DOHH2 (cell line): ENCODE results near the gene SCIN.

Experiments used
- H3F3A ChIP-seq: fragments of 200-600 bp; sonication (generic), shearing (Covaris generic); 2 replicates; pipeline ENCODE4 v1.6.0; 2016; ENCODE audit warnings: antibody characterized with exemption, mild to moderate bottlenecking; ENCODE audit not compliant: control insufficient read depth, insufficient read depth
- H3K27ac ChIP-seq: fragments of 200-600 bp; sonication (generic); 2 replicates; pipeline ENCODE4 v1.5.1; 2014; ENCODE audit warnings: low read depth, mild to moderate bottlenecking, low read length, moderate library complexity
- H3K27me3 ChIP-seq: fragments of 200-600 bp; sonication (generic); 2 replicates; pipeline ENCODE4 v1.6.1; 2014; ENCODE audit warnings: mild to moderate bottlenecking, low read length, mixed read lengths; ENCODE audit not compliant: control insufficient read depth
- H3K36me3 ChIP-seq: fragments of 200-600 bp; sonication (generic); 2 replicates; pipeline ENCODE4 v1.6.1; 2014; ENCODE audit warnings: mild to moderate bottlenecking, low read length, moderate library complexity, mixed read lengths; ENCODE audit not compliant: control insufficient read depth
- H3K4me1 ChIP-seq: fragments of 200-600 bp; sonication (generic); 2 replicates; pipeline ENCODE4 v1.6.1; 2014; ENCODE audit warnings: mild to moderate bottlenecking, low read length, mixed read lengths; ENCODE audit not compliant: control insufficient read depth
- H3K4me2 ChIP-seq: fragments of 200-600 bp; sonication (generic); 2 replicates; pipeline ENCODE4 v1.6.0; 2014; ENCODE audit warnings: mild to moderate bottlenecking, low read length, moderate library complexity
- H3K4me3 ChIP-seq: fragments of 200-600 bp; sonication (generic); 2 replicates; pipeline ENCODE4 v1.5.1; 2014; ENCODE audit warnings: mild to moderate bottlenecking, low read length, mixed read lengths
- H3K79me2 ChIP-seq: fragments of 200-600 bp; sonication (generic); 2 replicates; pipeline ENCODE4 v1.6.1; 2014; ENCODE audit warnings: mild to moderate bottlenecking, low read length, mixed read lengths; ENCODE audit not compliant: control insufficient read depth
- H3K9me2 ChIP-seq: fragments of 200-600 bp; sonication (generic); replicated peaks from 2 replicates; pipeline ENCODE4 v1.6.1; 2014; ENCODE audit warnings: mild to moderate bottlenecking, low read length, mixed read lengths; ENCODE audit not compliant: control insufficient read depth
- H3K9me3 ChIP-seq: fragments of 200-600 bp; sonication (generic); 2 replicates; pipeline ENCODE4 v1.6.1; 2014; ENCODE audit warnings: antibody characterized with exemption, low read length, mixed read lengths; ENCODE audit not compliant: control insufficient read depth, insufficient read depth
- H4K20me1 ChIP-seq: fragments of 200-600 bp; sonication (generic); 2 replicates; pipeline ENCODE4 v1.6.0; 2014; ENCODE audit warnings: low read depth, mild to moderate bottlenecking, antibody characterized with exemption, low read length, moderate library complexity; ENCODE audit not compliant: control insufficient read depth, insufficient read depth
- EZH2phosphoT487 ChIP-seq: fragments of 200-600 bp; sonication (generic); IDR thresholded peaks from 2 replicates; pipeline ENCODE4 v1.6.1; 2017; ENCODE audit warnings: borderline replicate concordance, mild to moderate bottlenecking, antibody characterized with exemption, low read length, moderate library complexity, mixed read lengths
- TF ChIP-seq, protein P1 (sequence below): fragments of 200-600 bp; sonication (generic); IDR thresholded peaks from one replicate; pipeline ENCODE4 v1.5.1; 2014; ENCODE audit warnings: antibody characterized with exemption, mild to moderate bottlenecking, low read depth, low read length; ENCODE audit not compliant: poor library complexity, severe bottlenecking

Gene SCIN

DNA sequence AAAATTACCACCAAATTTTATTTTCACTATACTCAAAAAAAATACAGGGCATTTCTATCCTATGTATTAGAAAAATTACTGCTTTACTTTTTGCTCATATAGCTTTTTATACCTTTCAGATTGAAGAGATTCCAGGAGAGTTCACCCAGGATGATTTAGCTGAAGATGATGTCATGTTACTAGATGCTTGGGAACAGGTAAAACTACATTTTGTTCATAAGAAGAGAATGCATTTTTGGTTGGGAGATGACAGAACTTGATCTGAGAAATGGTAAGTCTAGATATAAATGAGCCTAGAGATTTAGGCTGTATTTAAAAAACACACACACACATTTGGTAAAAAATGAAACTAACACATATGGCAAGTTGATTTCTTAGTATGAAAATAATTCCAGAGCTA is 78.8 kb downstream of the SCIN start:
- Histone ChIP-seq H4K20me1 (no peaks in the 10 kb centered on the region), H3K27ac (no peak overlapping the region), H3K9me3 (no peaks in the 10 kb centered on the region), H3K79me2 (no peaks in the 10 kb centered on the region), H3K36me3 (no peaks in the 10 kb centered on the region), H3K4me3 (no peak overlapping the region), H3F3A (no peaks in the 10 kb centered on the region), H3K27me3 (no peaks in the 10 kb centered on the region), H3K9me2 (no peaks in the 10 kb centered on the region), H3K4me1 (no peaks in the 10 kb centered on the region), H3K4me2 (no peak overlapping the region)
- TF ChIP-seq, protein P1, sequence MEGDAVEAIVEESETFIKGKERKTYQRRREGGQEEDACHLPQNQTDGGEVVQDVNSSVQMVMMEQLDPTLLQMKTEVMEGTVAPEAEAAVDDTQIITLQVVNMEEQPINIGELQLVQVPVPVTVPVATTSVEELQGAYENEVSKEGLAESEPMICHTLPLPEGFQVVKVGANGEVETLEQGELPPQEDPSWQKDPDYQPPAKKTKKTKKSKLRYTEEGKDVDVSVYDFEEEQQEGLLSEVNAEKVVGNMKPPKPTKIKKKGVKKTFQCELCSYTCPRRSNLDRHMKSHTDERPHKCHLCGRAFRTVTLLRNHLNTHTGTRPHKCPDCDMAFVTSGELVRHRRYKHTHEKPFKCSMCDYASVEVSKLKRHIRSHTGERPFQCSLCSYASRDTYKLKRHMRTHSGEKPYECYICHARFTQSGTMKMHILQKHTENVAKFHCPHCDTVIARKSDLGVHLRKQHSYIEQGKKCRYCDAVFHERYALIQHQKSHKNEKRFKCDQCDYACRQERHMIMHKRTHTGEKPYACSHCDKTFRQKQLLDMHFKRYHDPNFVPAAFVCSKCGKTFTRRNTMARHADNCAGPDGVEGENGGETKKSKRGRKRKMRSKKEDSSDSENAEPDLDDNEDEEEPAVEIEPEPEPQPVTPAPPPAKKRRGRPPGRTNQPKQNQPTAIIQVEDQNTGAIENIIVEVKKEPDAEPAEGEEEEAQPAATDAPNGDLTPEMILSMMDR = no peak
- TF ChIP-seq EZH2phosphoT487 = no peak

DNA sequence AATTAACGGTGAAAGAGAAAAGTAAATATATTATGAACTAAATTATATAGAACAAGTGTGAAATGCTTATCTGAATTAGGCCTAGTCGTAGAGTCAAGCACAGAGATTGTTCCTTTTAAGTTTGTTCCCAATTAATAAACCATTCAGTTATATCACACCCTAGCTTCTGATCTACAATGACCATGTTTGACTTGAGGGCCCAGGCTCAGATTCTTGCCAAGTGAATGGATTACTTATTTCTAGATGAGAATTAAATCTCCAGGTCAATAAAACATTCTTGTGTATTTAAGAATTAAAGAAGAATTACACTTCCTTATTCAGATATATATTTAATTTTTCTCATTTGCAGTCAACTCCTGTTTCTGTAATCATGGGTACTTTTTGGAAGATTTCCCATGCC is 79.6 kb downstream of the SCIN start:
- Histone ChIP-seq H3K27me3 (no peaks in the 10 kb centered on the region), H3K79me2 (no peaks in the 10 kb centered on the region), H3F3A (no peaks in the 10 kb centered on the region), H3K9me3 (no peaks in the 10 kb centered on the region), H3K27ac (no peak overlapping the region), H3K36me3 (no peaks in the 10 kb centered on the region), H3K4me2 (no peak overlapping the region), H3K4me1 (no peaks in the 10 kb centered on the region), H3K4me3 (no peak overlapping the region), H4K20me1 (no peaks in the 10 kb centered on the region), H3K9me2 (no peaks in the 10 kb centered on the region)
- no peak for TF ChIP-seq EZH2phosphoT487

DNA sequence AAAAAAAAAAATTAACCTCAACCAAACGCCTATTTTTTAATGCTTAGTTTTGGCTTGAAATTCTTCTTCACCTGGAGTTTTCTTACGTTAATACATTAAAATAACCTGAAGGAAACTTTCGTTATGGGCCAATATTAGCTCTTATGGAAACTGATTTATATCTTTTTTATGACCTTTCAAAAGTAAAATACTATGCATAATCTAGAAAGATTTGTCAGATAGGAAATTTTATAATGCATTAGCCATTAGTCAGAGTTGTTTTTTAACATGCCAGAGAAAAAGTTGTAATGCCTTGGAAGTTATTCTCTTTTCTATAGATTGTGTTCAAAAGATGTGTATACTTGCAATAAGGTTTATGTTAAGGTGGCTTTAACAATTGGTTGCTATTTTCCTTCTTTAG is 82.6 kb downstream of the SCIN start:
- no peak overlapping the region for H3K27ac ChIP-seq
- no peaks in the 10 kb centered on the region for H3K4me1 ChIP-seq
- no peaks in the 10 kb centered on the region for H4K20me1 ChIP-seq
- H3F3A ChIP-seq = no peaks in the 10 kb centered on the region
- H3K9me2 ChIP-seq = no peaks in the 10 kb centered on the region
- H3K36me3 ChIP-seq = no peaks in the 10 kb centered on the region
- no peaks in the 10 kb centered on the region for H3K79me2 ChIP-seq
- H3K4me3 ChIP-seq = no peak overlapping the region
- H3K27me3 ChIP-seq = no peaks in the 10 kb centered on the region
- TF ChIP-seq EZH2phosphoT487 = no peak
- TF ChIP-seq, protein P1 = no peak
- no peaks in the 10 kb centered on the region for H3K9me3 ChIP-seq
- no peak overlapping the region for H3K4me2 ChIP-seq

DNA sequence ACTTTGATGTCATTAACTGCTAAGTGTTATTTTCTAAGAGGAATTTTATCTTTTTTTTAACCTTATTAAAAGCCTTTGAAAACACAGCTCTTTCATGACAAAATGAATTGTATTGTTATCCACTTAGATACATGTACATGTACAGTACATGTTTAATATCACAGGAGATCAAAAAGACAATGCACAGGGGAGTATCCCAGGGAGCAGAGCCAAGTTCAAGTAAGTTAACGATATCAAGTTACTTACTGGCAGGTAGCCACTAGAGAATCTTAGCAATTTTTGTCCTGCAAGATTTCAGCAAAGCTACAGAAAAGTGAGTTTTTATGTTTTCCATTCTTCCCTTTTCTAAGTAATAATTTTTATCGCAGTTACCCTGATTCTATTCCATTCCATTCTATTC is 83.0 kb downstream of the SCIN start:
- Histone ChIP-seq H3K4me3 (no peak overlapping the region), H4K20me1 (no peaks in the 10 kb centered on the region), H3K4me2 (no peak overlapping the region), H3K36me3 (no peaks in the 10 kb centered on the region), H3K9me2 (no peaks in the 10 kb centered on the region), H3F3A (no peaks in the 10 kb centered on the region), H3K9me3 (no peaks in the 10 kb centered on the region), H3K27ac (no peak overlapping the region), H3K79me2 (no peaks in the 10 kb centered on the region), H3K27me3 (no peaks in the 10 kb centered on the region), H3K4me1 (no peaks in the 10 kb centered on the region)
- TF ChIP-seq, protein P1 = no peak
- TF ChIP-seq EZH2phosphoT487 = no peak
